GM12878 (cell line): Measurements from ENCODE around the gene PHACTR3.

Experiments used
- EZH2 ChIP-seq: IDR thresholded peaks from 2 replicates; pipeline ENCODE4 v1.6.1; 2012; ENCODE audit warnings: low read depth, mild to moderate bottlenecking, control low read depth, inconsistent platforms, low read length, borderline replicate concordance; ENCODE audit not compliant: control insufficient read depth
- MYC ChIP-seq: IDR thresholded peaks from 2 replicates; pipeline ENCODE4 v1.6.1; 2011; ENCODE audit warnings: mild to moderate bottlenecking, low read length, moderate library complexity, inconsistent platforms; ENCODE audit not compliant: insufficient read depth, insufficient replicate concordance, insufficient read length, severe bottlenecking
- POLR2A ChIP-seq: IDR thresholded peaks from 2 replicates; pipeline ENCODE4 v1.6.1; 2011; ENCODE audit warnings: low read depth, mild to moderate bottlenecking, low read length
- SIN3A ChIP-seq: IDR thresholded peaks from 2 replicates; pipeline ENCODE4 v1.6.1; 2012; ENCODE audit warnings: low read depth, low read length, improper control_type of control experiment
- SP1 ChIP-seq: IDR thresholded peaks from one replicate; pipeline ENCODE4 v1.6.1; 2011; ENCODE audit warnings: low read depth, low read length
- ZNF384 ChIP-seq: IDR thresholded peaks from 2 replicates; pipeline ENCODE4 v1.6.1; 2012; ENCODE audit warnings: low read depth, mild to moderate bottlenecking, low read length, improper control_type of control experiment, borderline replicate concordance
- TF ChIP-seq, protein P1 (sequence below), 3 experiments: IDR thresholded peaks in 2 of 3; conservative IDR thresholded peaks in 1 of 3; 2 replicates each; pipeline ENCODE4 v1.5.1; 2011; ENCODE audit warnings: low read depth in 3 of 3, low read length in 3 of 3, mild to moderate bottlenecking in 3 of 3, control low read depth in 2 of 3, moderate library complexity in 2 of 3, inconsistent platforms in 1 of 3, mixed read lengths in 1 of 3; ENCODE audit not compliant: control insufficient read depth in 2 of 3, insufficient read depth in 1 of 3; ENCODE audit errors: extremely low read depth in 1 of 3
- TF ChIP-seq, protein P2 (sequence below): IDR thresholded peaks from 2 replicates; pipeline ENCODE4 v1.6.1; 2012; ENCODE audit warnings: low read length, inconsistent platforms
- TF ChIP-seq, protein P3 (sequence below): IDR thresholded peaks from 2 replicates; pipeline ENCODE4 v1.6.1; 2012; ENCODE audit warnings: mild to moderate bottlenecking, low read depth, low read length

DNA sequence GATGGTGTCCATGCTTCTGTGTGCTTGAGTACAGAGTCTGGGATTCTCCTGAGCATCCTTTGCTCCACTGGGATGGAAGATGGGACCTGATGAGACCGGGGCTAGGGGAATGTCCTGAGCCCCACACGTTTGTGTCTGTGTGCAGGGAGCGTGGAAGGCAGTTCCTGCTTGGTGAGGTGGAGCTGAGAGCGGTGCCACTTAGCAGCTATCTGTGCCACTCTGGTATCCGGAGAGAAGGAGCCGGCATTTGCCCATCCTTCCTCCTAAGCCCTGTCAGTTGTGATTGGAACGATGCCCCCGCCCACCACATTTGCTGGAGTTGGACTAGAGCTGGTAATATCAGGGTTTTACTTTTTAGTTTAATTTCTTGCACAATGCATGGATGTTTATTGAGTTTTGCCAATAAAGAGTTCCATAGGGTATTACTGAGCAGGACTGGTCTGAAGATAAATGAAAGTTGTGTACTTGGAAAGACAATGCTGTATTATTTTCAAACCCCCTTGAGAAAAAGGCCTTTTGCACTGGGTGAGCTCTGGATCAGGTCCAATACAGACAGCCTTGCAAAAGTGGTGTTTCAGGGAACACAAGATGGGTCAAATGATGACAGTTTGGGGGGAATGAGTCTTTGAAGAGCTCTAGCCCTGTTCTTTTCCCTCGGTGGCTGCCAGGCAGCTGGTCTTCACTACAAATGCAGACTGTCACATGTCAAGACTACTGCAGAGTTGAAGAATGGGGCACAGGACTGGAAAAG is 198.3 kb downstream of the PHACTR3 start:
- no peak for TF ChIP-seq SP1
- TF ChIP-seq, protein P1, sequence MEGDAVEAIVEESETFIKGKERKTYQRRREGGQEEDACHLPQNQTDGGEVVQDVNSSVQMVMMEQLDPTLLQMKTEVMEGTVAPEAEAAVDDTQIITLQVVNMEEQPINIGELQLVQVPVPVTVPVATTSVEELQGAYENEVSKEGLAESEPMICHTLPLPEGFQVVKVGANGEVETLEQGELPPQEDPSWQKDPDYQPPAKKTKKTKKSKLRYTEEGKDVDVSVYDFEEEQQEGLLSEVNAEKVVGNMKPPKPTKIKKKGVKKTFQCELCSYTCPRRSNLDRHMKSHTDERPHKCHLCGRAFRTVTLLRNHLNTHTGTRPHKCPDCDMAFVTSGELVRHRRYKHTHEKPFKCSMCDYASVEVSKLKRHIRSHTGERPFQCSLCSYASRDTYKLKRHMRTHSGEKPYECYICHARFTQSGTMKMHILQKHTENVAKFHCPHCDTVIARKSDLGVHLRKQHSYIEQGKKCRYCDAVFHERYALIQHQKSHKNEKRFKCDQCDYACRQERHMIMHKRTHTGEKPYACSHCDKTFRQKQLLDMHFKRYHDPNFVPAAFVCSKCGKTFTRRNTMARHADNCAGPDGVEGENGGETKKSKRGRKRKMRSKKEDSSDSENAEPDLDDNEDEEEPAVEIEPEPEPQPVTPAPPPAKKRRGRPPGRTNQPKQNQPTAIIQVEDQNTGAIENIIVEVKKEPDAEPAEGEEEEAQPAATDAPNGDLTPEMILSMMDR (IDR thresholded peaks at IDR 0.05 in 2 of 3, conservative IDR thresholded peaks at IDR 0.05 in 1 of 3; ENCODE audit: control insufficient read depth in 2 of 3, extremely low read depth in 1 of 3, insufficient read depth in 1 of 3, low read depth in 3 of 3, low read length in 3 of 3), result no peak
- no peak for TF ChIP-seq MYC
- TF ChIP-seq SIN3A, result no peak
- TF ChIP-seq, protein P2, sequence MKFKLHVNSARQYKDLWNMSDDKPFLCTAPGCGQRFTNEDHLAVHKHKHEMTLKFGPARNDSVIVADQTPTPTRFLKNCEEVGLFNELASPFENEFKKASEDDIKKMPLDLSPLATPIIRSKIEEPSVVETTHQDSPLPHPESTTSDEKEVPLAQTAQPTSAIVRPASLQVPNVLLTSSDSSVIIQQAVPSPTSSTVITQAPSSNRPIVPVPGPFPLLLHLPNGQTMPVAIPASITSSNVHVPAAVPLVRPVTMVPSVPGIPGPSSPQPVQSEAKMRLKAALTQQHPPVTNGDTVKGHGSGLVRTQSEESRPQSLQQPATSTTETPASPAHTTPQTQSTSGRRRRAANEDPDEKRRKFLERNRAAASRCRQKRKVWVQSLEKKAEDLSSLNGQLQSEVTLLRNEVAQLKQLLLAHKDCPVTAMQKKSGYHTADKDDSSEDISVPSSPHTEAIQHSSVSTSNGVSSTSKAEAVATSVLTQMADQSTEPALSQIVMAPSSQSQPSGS, result no peak
- TF ChIP-seq, protein P3, sequence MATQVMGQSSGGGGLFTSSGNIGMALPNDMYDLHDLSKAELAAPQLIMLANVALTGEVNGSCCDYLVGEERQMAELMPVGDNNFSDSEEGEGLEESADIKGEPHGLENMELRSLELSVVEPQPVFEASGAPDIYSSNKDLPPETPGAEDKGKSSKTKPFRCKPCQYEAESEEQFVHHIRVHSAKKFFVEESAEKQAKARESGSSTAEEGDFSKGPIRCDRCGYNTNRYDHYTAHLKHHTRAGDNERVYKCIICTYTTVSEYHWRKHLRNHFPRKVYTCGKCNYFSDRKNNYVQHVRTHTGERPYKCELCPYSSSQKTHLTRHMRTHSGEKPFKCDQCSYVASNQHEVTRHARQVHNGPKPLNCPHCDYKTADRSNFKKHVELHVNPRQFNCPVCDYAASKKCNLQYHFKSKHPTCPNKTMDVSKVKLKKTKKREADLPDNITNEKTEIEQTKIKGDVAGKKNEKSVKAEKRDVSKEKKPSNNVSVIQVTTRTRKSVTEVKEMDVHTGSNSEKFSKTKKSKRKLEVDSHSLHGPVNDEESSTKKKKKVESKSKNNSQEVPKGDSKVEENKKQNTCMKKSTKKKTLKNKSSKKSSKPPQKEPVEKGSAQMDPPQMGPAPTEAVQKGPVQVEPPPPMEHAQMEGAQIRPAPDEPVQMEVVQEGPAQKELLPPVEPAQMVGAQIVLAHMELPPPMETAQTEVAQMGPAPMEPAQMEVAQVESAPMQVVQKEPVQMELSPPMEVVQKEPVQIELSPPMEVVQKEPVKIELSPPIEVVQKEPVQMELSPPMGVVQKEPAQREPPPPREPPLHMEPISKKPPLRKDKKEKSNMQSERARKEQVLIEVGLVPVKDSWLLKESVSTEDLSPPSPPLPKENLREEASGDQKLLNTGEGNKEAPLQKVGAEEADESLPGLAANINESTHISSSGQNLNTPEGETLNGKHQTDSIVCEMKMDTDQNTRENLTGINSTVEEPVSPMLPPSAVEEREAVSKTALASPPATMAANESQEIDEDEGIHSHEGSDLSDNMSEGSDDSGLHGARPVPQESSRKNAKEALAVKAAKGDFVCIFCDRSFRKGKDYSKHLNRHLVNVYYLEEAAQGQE, result no peak
- TF ChIP-seq EZH2, result no peak
- TF ChIP-seq POLR2A, result no peak
- no peak for TF ChIP-seq ZNF384
